Lower leg skin (tissue), 4 donors: Measurements from ENCODE around the gene HEATR3. TPM values are rescaled to one million over a fixed set of nuclear protein-coding genes. Genes with fewer than 3 reads are reported as not detected.
A peak's percentile ranks its signal among the peaks of the same experiment; 100 is the strongest.

Experiments
- DNase-seq, 2 donors: peaks; one replicate each; pipeline ENCODE4 v3.0.0-alpha.2; 2019; ENCODE audit warnings: low spot score in 2 of 2
- H3K4me3 ChIP-seq: fragments of 200-600 bp; sonication (generic); 2 replicates; pipeline ENCODE4 v1.5.1; 2017; ENCODE audit warnings: mild to moderate bottlenecking, low read depth; ENCODE audit not compliant: poor library complexity, severe bottlenecking
- CTCF ChIP-seq, 3 donors: fragments of 450-650 bp; IDR thresholded peaks; one replicate each; pipeline ENCODE4 v1.5.1; 2016; ENCODE audit warnings: antibody characterized with exemption in 3 of 3, mild to moderate bottlenecking in 3 of 3, moderate library complexity in 2 of 3
- POLR2A ChIP-seq, 2 donors: fragments of 450-650 bp; IDR thresholded peaks; one replicate each; pipeline ENCODE4 v1.6.1; 2016 to 2017; ENCODE audit warnings: antibody characterized with exemption in 2 of 2, mild to moderate bottlenecking in 1 of 2, moderate library complexity in 1 of 2
- WGBS, 2 donors: methylation state at CpG; one replicate each; pipeline ENCODE4 v1.1.5; 2018; 5-methylcytosine and 5-hydroxymethylcytosine counted together
- intact Hi-C: fragments of 100-400 bp; cut with DNase I; formaldehyde crosslinking; loops from one replicate; pipeline ENCODE4 v1.15.0; 2023; ENCODE audit warnings: low total_unique reads
- total RNA-seq, 4 donors: library from RNA; depleted of rRNA; stranded (reverse); fragments of >200 nt; gene quantifications; one replicate each; pipeline ENCODE4 v1.1.0, GENCODE V29; 2016

The HEATR3 gene
- total RNA-seq, 4 donors from 2014 or later: 11.5 to 19.7 (median 12.5) TPM

DNA sequence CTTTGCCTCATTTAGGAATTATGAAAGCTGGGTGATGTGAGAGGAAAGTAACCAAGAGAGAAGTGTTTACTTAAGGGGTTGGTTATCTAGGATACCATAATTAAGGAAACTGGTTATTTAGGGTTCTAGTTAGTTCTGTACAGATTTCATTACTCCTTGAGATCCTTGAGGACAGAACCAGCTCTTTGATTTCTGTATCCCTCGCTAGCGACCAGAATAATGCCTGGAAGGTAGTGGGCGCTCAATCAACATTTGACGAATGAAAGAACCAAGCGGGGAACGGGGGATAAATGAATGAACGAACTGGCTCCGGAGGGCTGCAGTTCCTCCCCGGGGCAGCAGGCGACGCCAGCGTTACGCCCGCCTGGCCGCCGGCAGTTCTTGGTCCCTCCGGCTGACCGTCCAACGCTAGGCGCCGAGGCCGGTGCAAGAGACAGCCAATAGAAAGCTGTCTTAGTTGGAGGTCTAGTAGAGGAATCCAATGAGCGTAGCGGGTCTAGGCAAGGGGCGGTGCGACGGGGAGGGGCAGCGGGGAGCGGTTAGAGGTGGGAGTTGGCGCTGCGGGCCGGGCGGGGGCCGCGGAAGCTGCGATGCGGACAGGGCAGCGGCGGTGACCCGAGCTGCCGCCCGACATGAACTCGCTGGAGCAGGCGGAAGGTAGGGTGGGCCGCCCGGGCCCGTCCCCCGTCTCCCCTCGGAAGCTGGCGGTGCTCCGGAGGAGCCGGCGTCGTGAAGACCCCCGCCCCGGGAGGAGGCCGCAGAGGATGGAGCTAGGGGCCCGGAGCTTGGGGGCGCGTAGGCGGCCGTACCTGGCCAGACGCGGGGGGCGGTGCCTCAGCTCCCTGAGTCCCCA lies 40.9 kb upstream of the HEATR3 start, which contains the start of gene CNEP1R1:
TSS of gene CNEP1R1 (plus strand) at position 542 of the 853 bp plus-strand sequence. CDS start at position 633, 91 bp downstream.
- intact Hi-C loops: loop anchor here (5.0 to 10.0 kb wide), 2 partner anchors 187 to 350 kb away; no protein-coding TSS in a partner anchor
- WGBS, 2 donors: 1% methylated on average over 62 to 63 of the region's 65 CpGs
- no peak for TF ChIP-seq POLR2A (IDR thresholded peaks at IDR 0.05)
- TF ChIP-seq CTCF (IDR thresholded peaks at IDR 0.05): peak in 2 of 3 donors; percentile 88 to 99
- H3K4me3 ChIP-seq: peak within 1 kb of the TSS; percentile 98
- DNase-seq: peak; percentile 95 to 98

GRCh38 chr16:50025537-50025931 lies 40.2 kb upstream of the HEATR3 start:
- intact Hi-C loops: loop anchor here (5.0 to 10.0 kb wide), 2 partner anchors 187 to 349 kb away; no protein-coding TSS in a partner anchor
- TF ChIP-seq CTCF (IDR thresholded peaks at IDR 0.05): no peak
- WGBS, 2 donors: 0 to 1% methylated on average over 17 of the region's 17 CpGs
- peak in 1 of 2 donors; percentile 16 for DNase-seq
- peak overlapping the region; percentile 98 for H3K4me3 ChIP-seq

GRCh38 chr16:50027829-50028228 lies 37.9 kb upstream of the HEATR3 start:
- no peak for DNase-seq
- 96 to 98% methylated on average over 5 of the region's 5 CpGs for WGBS, 2 donors
- no peak overlapping the region for H3K4me3 ChIP-seq
- intact Hi-C loops: loop anchor here (5.0 to 10.0 kb wide), 2 partner anchors 184 to 347 kb away; no protein-coding TSS in a partner anchor
- no peak for TF ChIP-seq CTCF (IDR thresholded peaks at IDR 0.05)
- no peak for TF ChIP-seq POLR2A (IDR thresholded peaks at IDR 0.05)

DNA sequence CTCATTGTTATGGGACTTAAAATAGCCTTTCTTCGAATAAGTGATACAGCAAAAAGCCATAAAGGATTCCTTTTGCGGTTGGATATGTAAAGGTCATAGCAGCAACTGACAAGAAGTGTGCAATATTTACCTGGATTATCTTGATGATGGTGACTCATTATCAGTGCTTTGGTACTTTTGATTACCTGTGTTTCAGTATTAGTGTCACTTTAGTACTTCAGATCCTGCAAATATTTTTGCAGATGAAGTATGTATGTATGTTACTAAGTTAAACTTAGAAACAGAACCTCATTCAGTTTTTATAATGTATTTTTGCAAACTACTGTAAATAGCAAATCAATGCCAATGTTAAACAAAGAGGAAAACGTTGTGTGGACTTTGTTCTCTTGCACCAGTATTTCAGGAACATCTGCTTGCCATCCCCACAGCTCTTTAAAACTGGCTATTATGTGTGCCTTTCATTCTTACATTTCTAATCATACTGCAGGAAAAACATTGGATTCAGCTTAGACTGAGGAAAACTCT lies 30.2 kb upstream of the HEATR3 start:
- intact Hi-C loops: no loop called here

GRCh38 chr16:50036426-50036825 lies 29.3 kb upstream of the HEATR3 start:
- no peak for DNase-seq
- intact Hi-C loops: no loop called here
- 88 to 92% methylated on average over 3 of the region's 3 CpGs for WGBS, 2 donors
- no peak overlapping the region for H3K4me3 ChIP-seq
- TF ChIP-seq CTCF (IDR thresholded peaks at IDR 0.05) (no peak), POLR2A (IDR thresholded peaks at IDR 0.05) (no peak)

More for the DNA sequence above, 30.2 kb upstream of the HEATR3 start:
- no peak for TF ChIP-seq CTCF (IDR thresholded peaks at IDR 0.05)
- TF ChIP-seq POLR2A (IDR thresholded peaks at IDR 0.05): no peak
- no peak for DNase-seq
- no peak overlapping the region for H3K4me3 ChIP-seq
- 70 to 74% methylated on average over 3 of the region's 3 CpGs for WGBS, 2 donors
